OCI-LY7 (cell line): Measurements from ENCODE around the gene FBLN2. TPM values are rescaled to one million over a fixed set of nuclear protein-coding genes. Genes with fewer than 3 reads are reported as not detected.

Experiments used
- BruUV-seq: library from RNA; stranded (reverse); fragments of 400-500 nt; replicated peaks from 2 replicates; lab custom pipeline; 2021; lab: Mats Ljungman, UMichigan
- CTCF ChIA-PET: fragments of 300-600 bp; sonication (Branson Sonifier 250); formaldehyde crosslinking; loops from one replicate; lab custom pipeline; 2022; ENCODE audit warnings: antibody characterized with exemption; ENCODE audit not compliant: unreplicated experiment; lab: Charles Lee
- POLR2A ChIA-PET: fragments of 300-600 bp; sonication (Branson Sonifier 250); formaldehyde crosslinking; loops from one replicate; lab custom pipeline; 2022; ENCODE audit warnings: antibody characterized with exemption; lab: Charles Lee
- DNase-seq: peaks from one replicate; pipeline ENCODE4 v3.0.0-alpha.2; 2015; ENCODE audit warnings: low spot score
- H2AFZ ChIP-seq: fragments of 200-600 bp; sonication (generic), shearing (Covaris generic); 2 replicates; pipeline ENCODE4 v1.6.1; 2014; ENCODE audit warnings: mild to moderate bottlenecking, antibody characterized with exemption, low read length, moderate library complexity
- H3K27ac ChIP-seq: fragments of 200-600 bp; sonication (generic); 2 replicates; pipeline ENCODE4 v1.5.1; 2014; ENCODE audit warnings: mixed run types, low read depth, mild to moderate bottlenecking, moderate library complexity, low read length, inconsistent platforms; ENCODE audit not compliant: poor library complexity, severe bottlenecking
- H3K36me3 ChIP-seq: fragments of 200-600 bp; sonication (generic); 2 replicates; pipeline ENCODE4 v1.6.1; 2014; ENCODE audit warnings: mild to moderate bottlenecking, antibody characterized with exemption, low read length, moderate library complexity, mixed read lengths; ENCODE audit not compliant: insufficient read depth
- H3K4me1 ChIP-seq: fragments of 200-600 bp; sonication (generic); 2 replicates; pipeline ENCODE4 v1.5.1; 2014; ENCODE audit warnings: mild to moderate bottlenecking, low read length; ENCODE audit not compliant: insufficient read depth, poor library complexity, severe bottlenecking
- H3K4me2 ChIP-seq: fragments of 200-600 bp; sonication (generic); 2 replicates; pipeline ENCODE4 v1.6.1; 2014; ENCODE audit warnings: mild to moderate bottlenecking, low read length
- H3K4me3 ChIP-seq: fragments of 200-600 bp; sonication (generic); 2 replicates; pipeline ENCODE4 v1.5.1; 2014; ENCODE audit warnings: mild to moderate bottlenecking, low read depth, low read length; ENCODE audit not compliant: poor library complexity, severe bottlenecking
- H3K79me2 ChIP-seq: fragments of 200-600 bp; sonication (generic); 2 replicates; pipeline ENCODE4 v1.6.1; 2016; ENCODE audit warnings: low read depth, mild to moderate bottlenecking, low read length, moderate library complexity, mixed read lengths; ENCODE audit not compliant: insufficient read depth
- H3K9me2 ChIP-seq: fragments of 200-600 bp; sonication (generic); 2 replicates; pipeline ENCODE4 v1.6.1; 2016; ENCODE audit warnings: mild to moderate bottlenecking, low read length, mixed read lengths; ENCODE audit not compliant: insufficient read depth
- H3K9me3 ChIP-seq: fragments of 200-600 bp; sonication (generic); 2 replicates; pipeline ENCODE4 v1.6.1; 2014; ENCODE audit warnings: mild to moderate bottlenecking, mixed run types, low read length, mixed read lengths
- H4K20me1 ChIP-seq: fragments of 200-600 bp; sonication (generic); 2 replicates; pipeline ENCODE4 v1.6.1; 2014; ENCODE audit warnings: mild to moderate bottlenecking, antibody characterized with exemption, low read length, moderate library complexity, mixed read lengths; ENCODE audit not compliant: insufficient read depth
- EZH2phosphoT487 ChIP-seq: fragments of 200-600 bp; sonication (generic); IDR thresholded peaks from 2 replicates; pipeline ENCODE4 v1.6.1; 2018; ENCODE audit warnings: low read depth, borderline replicate concordance, mild to moderate bottlenecking, mixed run types, antibody characterized with exemption, low read length, moderate library complexity, mixed read lengths
- intact Hi-C: fragments of 100-400 bp; cut with micrococcal nuclease; formaldehyde crosslinking; loops from one replicate; pipeline ENCODE4 v1.10.0; 2022; ENCODE audit not compliant: unreplicated experiment
- total RNA-seq, 2 experiments: library from RNA; depleted of rRNA in 1 of 2; stranded (reverse); fragments of >200 nt in 1 of 2; shearing (Covaris generic) in 1 of 2; gene quantifications; 2 replicates each; pipeline ENCODE4 v1.2.3, GENCODE V29; 2014 to 2022
- TF ChIP-seq, protein P1 (sequence below): fragments of 200-600 bp; sonication (generic); conservative IDR thresholded peaks from 2 replicates; pipeline ENCODE4 v1.5.1; 2014; ENCODE audit warnings: mild to moderate bottlenecking, antibody characterized with exemption, low read length, moderate library complexity, mixed read lengths

The FBLN2 gene
- total RNA-seq, 2 experiments from 2014 or later, result not detected

DNA sequence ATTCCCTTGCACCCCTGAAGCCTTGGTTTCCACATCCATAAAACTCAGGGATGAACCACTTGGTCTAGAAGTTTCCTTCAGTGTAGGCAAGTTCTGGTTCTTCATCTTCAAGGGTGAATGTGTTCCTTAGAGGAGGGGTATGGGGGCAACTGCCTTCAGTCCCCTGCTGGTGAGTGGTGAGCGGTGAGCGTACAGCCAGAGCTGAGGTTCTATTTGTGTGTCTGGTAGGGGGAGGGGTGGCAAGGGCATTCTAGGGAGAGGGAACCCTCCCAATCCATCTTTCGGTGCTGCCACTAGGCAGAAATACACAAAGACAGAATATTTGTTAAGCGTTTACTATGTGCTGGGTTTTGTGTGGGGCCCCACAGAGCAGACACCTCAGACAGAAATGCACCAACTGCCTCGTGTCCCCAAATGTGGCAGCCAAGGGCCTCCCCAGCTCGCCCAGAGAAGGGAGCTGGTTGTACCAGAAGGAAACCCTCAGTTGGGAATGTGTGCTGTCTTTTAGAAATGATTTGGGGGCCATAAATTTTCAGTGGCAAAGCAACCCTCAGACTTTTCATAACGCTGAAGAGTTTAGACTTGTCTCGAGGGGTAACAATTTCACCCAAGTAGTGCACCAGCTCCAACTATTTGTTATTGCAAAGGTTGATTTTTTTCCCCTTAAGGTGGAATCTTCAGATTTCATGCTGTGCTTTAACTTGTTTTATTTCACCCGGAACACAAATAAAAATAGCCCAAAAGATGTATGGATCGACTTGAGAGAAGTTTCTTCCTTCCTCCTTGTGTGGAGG lies 137.6 kb downstream of the FBLN2 start:
- H3K79me2 ChIP-seq, result no peaks in the 10 kb centered on the region
- no peaks in the 10 kb centered on the region for H3K9me2 ChIP-seq
- H3K4me2 ChIP-seq, result no peak overlapping the region
- POLR2A ChIA-PET, result no interaction called here
- no peaks in the 10 kb centered on the region for H3K9me3 ChIP-seq
- no peaks in the 10 kb centered on the region for H3K4me1 ChIP-seq
- H2AFZ ChIP-seq, result no peak overlapping the region
- intact Hi-C loops, result no loop called here
- no peaks in the 10 kb centered on the region for H4K20me1 ChIP-seq
- TF ChIP-seq, protein P1, sequence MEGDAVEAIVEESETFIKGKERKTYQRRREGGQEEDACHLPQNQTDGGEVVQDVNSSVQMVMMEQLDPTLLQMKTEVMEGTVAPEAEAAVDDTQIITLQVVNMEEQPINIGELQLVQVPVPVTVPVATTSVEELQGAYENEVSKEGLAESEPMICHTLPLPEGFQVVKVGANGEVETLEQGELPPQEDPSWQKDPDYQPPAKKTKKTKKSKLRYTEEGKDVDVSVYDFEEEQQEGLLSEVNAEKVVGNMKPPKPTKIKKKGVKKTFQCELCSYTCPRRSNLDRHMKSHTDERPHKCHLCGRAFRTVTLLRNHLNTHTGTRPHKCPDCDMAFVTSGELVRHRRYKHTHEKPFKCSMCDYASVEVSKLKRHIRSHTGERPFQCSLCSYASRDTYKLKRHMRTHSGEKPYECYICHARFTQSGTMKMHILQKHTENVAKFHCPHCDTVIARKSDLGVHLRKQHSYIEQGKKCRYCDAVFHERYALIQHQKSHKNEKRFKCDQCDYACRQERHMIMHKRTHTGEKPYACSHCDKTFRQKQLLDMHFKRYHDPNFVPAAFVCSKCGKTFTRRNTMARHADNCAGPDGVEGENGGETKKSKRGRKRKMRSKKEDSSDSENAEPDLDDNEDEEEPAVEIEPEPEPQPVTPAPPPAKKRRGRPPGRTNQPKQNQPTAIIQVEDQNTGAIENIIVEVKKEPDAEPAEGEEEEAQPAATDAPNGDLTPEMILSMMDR, result no peak
- TF ChIP-seq EZH2phosphoT487, result no peak
- H3K36me3 ChIP-seq, result no peaks in the 10 kb centered on the region
- no peak overlapping the region for H3K27ac ChIP-seq
- H3K4me3 ChIP-seq, result no peak overlapping the region
- CTCF ChIA-PET, result interaction anchor here (0.5 kb wide), 1 partner anchor 398 kb away, joined by 3 read pairs; no protein-coding TSS in a partner anchor
- no peak for DNase-seq
- BruUV-seq, result no TSS peak

DNA sequence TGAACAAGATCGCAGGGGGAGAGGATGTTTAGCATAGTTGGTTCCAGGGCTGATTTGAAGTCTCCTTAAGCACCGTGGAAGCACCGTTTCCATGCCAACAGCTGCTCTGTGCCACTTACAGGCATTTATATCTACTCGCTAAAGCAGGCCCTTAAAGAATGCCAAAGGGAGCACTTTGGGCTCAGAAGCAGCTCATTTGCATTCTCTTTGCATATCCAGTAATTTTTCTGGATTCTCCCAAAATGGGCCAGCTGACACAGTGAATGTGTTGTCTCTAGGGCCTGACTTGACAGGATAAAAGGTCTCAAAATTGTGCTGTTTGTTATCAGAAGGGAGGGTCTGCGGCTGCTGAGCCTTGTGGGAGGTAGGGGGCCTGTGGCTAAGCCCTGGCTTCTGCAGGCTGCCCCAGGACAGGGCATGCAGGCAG lies 138.6 kb downstream of the FBLN2 start:
- H3K9me2 ChIP-seq, result no peaks in the 10 kb centered on the region
- intact Hi-C loops, result no loop called here
- H3K9me3 ChIP-seq, result no peaks in the 10 kb centered on the region
- H2AFZ ChIP-seq, result no peak overlapping the region
- H3K27ac ChIP-seq, result no peak overlapping the region
- no peaks in the 10 kb centered on the region for H4K20me1 ChIP-seq
- no peak overlapping the region for H3K4me2 ChIP-seq
- ChIA-PET POLR2A (no interaction called here), CTCF (interaction anchor here (0.5 to 0.6 kb wide), 2 partner anchors 33 to 397 kb away, joined by 3 read pairs; no protein-coding TSS in a partner anchor)
- H3K79me2 ChIP-seq, result no peaks in the 10 kb centered on the region
- no peaks in the 10 kb centered on the region for H3K4me1 ChIP-seq
- TF ChIP-seq, protein P1, result no peak
- TF ChIP-seq EZH2phosphoT487, result no peak
- H3K4me3 ChIP-seq, result no peak overlapping the region
- no peak for DNase-seq
- no peaks in the 10 kb centered on the region for H3K36me3 ChIP-seq
- BruUV-seq, result no TSS peak

Other genes starting within 250 kb of the FBLN2 start
- gene NUP210, start 128.8 kb upstream of the FBLN2 start, total RNA-seq (2014; rRNA removed; shearing (Covaris generic)), result 165 and 195 TPM in 2 replicates
- 231 and 232 TPM in 2 replicates for gene NUP210, start 128.8 kb upstream of the FBLN2 start, total RNA-seq (2022)
- gene HDAC11, start 68.8 kb upstream of the FBLN2 start, total RNA-seq (2014; rRNA removed; shearing (Covaris generic)), result 0.18 and 1.1 TPM in 2 replicates
- gene HDAC11, start 68.8 kb upstream of the FBLN2 start, total RNA-seq (2022), result 0.74 and 1.3 TPM in 2 replicates